ENCODE data around the gene TM2D3.

Gene TM2D3

GRCh38 chr15:101611007-101611406, 41.2 kb downstream of the TM2D3 start:
- DNase-seq (ENCODE audit: low read depth): no peak
- H3K4me3 ChIP-seq (ENCODE audit: low read depth, low read length): no peak overlapping the region

- DNase-seq (ENCODE audit: low read depth): no peak
- H3K4me3 ChIP-seq (ENCODE audit: low read depth, low read length): no peak overlapping the region
These were observed 41.6 kb downstream of the TM2D3 start for GRCh38 chr15:101610611-101611000.

GRCh38 chr15:101609742-101610610, 42.2 kb downstream of the TM2D3 start:
- DNase-seq (ENCODE audit: low read depth): no peak
- H3K4me3 ChIP-seq (ENCODE audit: low read depth, low read length): no peak overlapping the region

DNA sequence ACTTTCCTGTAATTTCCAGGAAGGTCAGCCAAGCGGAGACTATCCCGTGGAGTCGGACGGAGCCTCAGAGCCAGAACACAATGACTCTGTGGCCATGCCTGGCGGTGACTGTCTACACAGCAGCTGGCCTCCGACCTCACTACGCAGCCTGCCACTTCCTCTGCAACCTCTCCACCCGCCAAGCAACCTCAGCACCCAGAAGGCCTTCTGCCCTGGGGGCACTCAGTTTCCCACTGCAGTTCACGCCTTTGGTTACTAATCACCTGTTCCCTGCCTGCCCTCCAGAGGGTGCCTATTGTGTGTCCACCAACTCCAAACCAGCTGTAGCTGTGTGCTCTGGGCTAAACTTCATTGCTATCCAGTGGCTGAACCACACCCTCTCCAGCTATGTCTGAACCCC, 44.0 kb downstream of the TM2D3 start:
- no peak overlapping the region for H3K4me3 ChIP-seq (ENCODE audit: low read depth, low read length)
- no peak for DNase-seq (ENCODE audit: low read depth)

DNA sequence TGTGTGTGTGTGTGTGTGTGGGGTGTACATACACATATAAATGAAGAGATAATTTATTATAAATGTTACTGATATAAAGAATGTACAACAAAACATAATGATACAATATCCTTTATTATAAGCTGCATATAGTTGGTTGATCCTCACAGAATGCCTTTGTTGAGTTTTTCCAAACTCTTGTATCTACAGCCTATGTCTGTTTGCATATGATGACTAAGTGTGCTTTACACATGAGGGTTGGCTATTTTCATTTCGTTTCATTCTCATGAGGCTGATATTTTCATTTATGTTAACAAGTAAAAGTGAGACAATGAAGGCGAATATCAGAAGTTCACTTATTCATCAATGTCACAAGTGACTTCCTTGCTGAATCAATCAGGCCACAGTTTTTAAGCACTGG, 45.1 kb downstream of the TM2D3 start:
- H3K4me3 ChIP-seq (ENCODE audit: low read depth, low read length): no peak overlapping the region
- DNase-seq (ENCODE audit: low read depth): no peak

DNA sequence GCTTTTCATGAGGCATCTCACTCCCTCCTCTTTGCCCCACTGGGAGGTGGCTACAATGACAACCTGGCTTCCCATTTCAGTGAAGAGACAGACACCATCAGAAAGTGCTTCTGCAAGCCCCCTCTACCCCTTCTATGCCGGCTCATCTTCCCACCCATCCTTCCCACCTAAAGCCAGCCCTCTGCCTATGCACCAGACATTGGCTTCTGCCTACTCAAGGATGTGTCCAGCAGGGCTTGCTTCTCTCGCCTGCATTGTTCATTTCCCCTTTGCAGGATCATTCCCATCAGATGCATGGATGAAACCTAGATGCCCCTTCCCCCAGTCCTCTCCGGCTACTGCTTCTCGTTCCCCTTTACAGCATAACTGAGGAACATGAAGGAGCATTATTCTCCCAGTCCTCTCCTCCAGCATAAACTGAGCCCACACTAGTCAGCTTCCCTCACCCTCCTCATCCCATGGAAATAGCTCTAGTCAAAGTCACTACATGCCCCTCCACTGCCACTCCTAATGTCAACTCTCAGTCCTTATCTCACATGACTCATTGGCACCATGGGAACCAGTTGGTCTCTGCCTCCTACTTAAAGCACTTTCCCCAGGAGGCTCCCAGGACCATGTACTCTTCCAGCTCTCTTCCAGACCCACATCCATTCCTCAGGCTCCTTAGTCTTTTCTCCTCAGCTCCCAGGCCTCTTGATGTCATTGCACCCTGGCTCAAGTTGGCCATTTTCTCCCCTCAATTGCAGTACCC, 47.9 kb downstream of the TM2D3 start:
- no peak overlapping the region for H3K4me3 ChIP-seq (ENCODE audit: low read depth, low read length)
- no peak for DNase-seq (ENCODE audit: low read depth)

DNA sequence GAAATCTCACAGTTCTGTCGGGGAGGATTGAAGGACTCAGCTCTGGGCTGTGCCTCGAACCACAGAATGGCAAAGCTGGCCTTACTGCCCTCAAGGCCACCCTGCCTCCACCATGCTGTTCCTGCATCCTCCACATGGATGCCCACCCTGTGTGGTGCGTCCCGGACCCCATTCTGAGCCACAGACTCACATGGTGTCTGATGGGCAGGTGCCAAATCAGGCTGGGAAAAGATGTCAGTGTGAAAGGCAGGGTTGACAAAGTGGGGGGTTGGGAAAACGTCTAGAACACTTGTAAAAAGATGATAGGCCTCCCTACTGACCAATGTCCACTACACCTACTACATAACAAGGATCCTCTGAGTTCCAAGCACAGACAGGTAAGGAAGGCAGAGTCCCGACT, 49.4 kb downstream of the TM2D3 start:
- no peak overlapping the region for H3K4me3 ChIP-seq (ENCODE audit: low read depth, low read length)
- no peak for DNase-seq (ENCODE audit: low read depth)

GRCh38 chr15:101600035-101600434, 52.1 kb downstream of the TM2D3 start:
- DNase-seq (ENCODE audit: low read depth): no peak
- H3K4me3 ChIP-seq (ENCODE audit: low read depth, low read length): no peak overlapping the region

DNA sequence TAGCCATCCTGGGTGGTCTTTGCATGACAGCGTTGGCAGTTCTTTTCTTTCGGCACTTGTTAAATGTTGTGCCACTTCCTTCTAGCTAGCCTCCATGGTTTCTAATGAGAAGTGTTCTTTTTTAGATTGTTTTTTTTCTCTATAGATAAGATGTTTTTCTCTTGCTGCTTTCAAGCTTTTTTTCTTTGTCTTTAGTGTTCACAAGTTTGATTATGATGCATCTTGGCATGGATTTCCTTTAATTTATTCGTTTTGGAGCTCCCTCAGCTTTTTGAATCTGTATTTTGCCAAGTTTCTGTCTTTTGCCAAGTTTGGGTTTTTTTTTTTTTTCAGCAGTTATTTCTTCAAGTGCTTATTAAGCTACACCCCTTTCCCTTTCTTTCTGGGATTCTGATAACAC, 53.1 kb downstream of the TM2D3 start:
- H3K4me3 ChIP-seq (ENCODE audit: low read depth, low read length): no peak overlapping the region
- no peak for DNase-seq (ENCODE audit: low read depth)

GRCh38 chr15:101597360-101597928, 54.7 kb downstream of the TM2D3 start:
- no peak for DNase-seq (ENCODE audit: low read depth)
- H3K4me3 ChIP-seq (ENCODE audit: low read depth, low read length): no peak overlapping the region

DNA sequence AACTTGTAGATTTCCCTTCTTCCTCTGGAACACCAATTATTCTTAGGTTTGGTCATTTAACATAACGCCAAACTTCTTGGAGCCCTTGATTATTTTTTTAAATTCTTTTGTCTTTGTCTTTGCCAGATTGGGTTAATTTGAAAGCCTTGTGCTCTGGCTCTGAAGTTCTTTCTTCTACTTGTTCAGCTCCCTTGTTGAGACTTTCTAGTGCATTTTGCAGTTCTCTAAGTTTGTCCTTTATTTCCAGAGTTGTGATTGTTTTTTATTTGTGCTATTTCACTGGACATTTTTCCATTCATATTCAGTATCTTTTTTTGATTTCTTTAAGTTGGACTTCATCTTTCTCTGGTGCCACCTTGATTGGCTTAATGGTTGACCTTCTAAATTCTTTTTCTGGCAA, 55.5 kb downstream of the TM2D3 start:
- no peak overlapping the region for H3K4me3 ChIP-seq (ENCODE audit: low read depth, low read length)
- DNase-seq (ENCODE audit: low read depth): no peak

Data from skeletal muscle cell (primary cell).